Smooth muscle cell of trachea (primary cell): ENCODE data around the gene TMEM115. TPM values are rescaled to one million over a fixed set of nuclear protein-coding genes. Genes with fewer than 3 reads are reported as not detected.

Experiments
- total RNA-seq: library from RNA; depleted of rRNA; stranded (reverse); fragments of >200 nt; gene quantifications from 2 replicates; pipeline ENCODE4 v1.2.1, GENCODE V29; 2014

Gene TMEM115, protein sequence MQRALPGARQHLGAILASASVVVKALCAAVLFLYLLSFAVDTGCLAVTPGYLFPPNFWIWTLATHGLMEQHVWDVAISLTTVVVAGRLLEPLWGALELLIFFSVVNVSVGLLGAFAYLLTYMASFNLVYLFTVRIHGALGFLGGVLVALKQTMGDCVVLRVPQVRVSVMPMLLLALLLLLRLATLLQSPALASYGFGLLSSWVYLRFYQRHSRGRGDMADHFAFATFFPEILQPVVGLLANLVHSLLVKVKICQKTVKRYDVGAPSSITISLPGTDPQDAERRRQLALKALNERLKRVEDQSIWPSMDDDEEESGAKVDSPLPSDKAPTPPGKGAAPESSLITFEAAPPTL
- total RNA-seq = 45.5 and 84.4 TPM in 2 replicates

GRCh38 chr3:50358911-50359759 lies at the start of gene TMEM115:
TMEM115 (minus strand) TSS chr3:50359521; CDS start chr3:50359063, 458 bp downstream.

GRCh38 chr3:50350527-50351322 lies 8.6 kb downstream of the TMEM115 start, which contains the start of the genes CYB561D2 and NPRL2:
CYB561D2 (plus strand) TSS chr3:50350862; CDS start chr3:50351434, 572 bp downstream.
NPRL2 (minus strand) TSS chr3:50350775; CDS start chr3:50350652, 123 bp downstream.

DNA sequence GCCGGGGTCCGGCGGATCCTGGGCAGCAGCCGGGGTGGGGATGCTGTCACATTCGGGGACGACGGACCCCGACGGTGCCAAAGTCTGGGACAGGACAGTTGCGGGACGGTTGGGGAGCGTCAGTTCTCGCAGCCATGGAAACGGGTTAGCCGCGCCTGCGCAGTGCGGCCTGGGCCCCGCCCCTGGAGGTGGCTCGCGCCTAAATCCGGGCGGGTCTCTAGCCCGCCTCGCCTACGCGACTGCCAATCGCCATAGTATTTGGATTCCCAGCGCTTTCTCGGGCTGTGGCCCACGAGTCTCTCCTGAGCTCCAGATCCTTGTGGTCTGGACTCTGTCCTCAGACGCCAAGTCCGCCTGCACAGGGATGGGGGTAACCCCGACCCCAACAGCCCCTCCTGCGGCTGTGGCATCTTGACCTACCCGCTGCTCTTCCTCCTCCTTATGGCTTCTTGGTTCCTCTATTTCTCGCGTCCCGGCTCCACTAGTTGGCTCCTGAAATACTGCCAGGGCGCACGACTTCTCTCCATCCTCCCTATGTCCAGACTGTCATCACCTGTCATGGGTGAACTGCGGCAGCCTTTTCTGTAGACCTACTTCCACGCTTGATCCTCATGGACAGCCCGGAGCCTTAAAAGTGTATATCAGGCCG lies 13.6 kb downstream of the TMEM115 start, which contains the start of gene ZMYND10:
Gene ZMYND10, minus strand, starts transcription at position 147 of the 649 bp plus-strand sequence. CDS start 153 bp downstream, outside the sequence.

DNA sequence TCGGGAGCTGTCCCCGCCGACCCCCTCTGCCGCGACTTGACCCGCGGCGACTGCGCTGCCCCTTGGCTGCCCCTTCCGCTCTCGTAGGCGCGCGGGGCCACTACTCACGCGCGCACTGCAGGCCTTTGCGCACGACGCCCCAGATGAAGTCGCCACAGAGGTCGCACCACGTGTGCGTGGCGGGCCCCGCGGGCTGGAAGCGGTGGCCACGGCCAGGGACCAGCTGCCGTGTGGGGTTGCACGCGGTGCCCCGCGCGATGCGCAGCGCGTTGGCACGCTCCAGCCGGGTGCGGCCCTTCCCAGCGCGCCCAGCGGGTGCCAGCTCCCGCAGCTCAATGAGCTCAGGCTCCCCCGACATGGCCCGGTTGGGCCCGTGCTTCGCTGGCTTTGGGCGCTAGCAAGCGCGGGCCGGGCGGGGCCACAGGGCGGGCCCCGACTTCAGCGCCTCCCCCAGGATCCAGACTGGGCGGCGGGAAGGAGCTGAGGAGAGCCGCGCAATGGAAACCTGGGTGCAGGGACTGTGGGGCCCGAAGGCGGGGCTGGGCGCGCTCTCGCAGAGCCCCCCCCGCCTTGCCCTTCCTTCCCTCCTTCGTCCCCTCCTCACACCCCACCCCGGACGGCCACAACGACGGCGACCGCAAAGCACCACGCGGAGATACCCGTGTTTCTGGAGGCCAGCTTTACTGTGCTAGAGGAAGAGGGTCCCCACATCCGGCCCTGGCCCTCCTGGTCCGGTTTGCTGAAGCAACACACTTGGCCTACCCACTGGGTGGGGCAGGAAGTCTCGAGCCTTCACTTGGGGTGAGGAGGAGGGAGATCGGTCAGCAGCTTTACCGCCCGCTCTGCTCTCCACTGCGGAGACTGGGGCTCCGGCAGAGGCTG lies 18.6 kb downstream of the TMEM115 start, which contains the start of gene RASSF1:
Gene RASSF1, minus strand, starts transcription at position 389 of the 882 bp plus-strand sequence. Its CDS starts 31 bp downstream, at position 358.

GRCh38 chr3:50327943-50328691 lies 31.2 kb downstream of the TMEM115 start, which contains the start of gene TUSC2:
TUSC2 (minus strand) TSS chr3:50328223; CDS start chr3:50328099, 124 bp downstream.

GRCh38 chr3:50322386-50323091 lies 36.8 kb downstream of the TMEM115 start, which contains the start of gene HYAL2:
HYAL2 (minus strand) TSS chr3:50322745; CDS start chr3:50320489, 2,256 bp downstream.

Other genes starting within 250 kb of the TMEM115 start
- 7.4 and 7.6 TPM in 2 replicates for gene SEMA3F, start 204.2 kb downstream of the TMEM115 start, total RNA-seq
- not detected in 2 replicates for gene GNAT1, start 167.9 kb downstream of the TMEM115 start, total RNA-seq
- not detected in 2 replicates for gene SLC38A3, start 154.2 kb downstream of the TMEM115 start, total RNA-seq
- gene GNAI2, start 123.3 kb downstream of the TMEM115 start, total RNA-seq = 340 and 347 TPM in 2 replicates
- gene SEMA3B, start 90.4 kb downstream of the TMEM115 start, total RNA-seq = 26.0 and 88.5 TPM in 2 replicates
- gene LSMEM2, start 80.4 kb downstream of the TMEM115 start, total RNA-seq = 0.17 TPM in 1 of 2 replicates, not detected in the other
- gene IFRD2, start 67.1 kb downstream of the TMEM115 start, total RNA-seq = 50.6 and 51.2 TPM in 2 replicates
- 3.3 and 14.9 TPM in 2 replicates for gene HYAL3, start 60.1 kb downstream of the TMEM115 start, total RNA-seq
- gene NAA80, start 60.1 kb downstream of the TMEM115 start, total RNA-seq = 5.5 and 6.0 TPM in 2 replicates
- 4.2 and 6.1 TPM in 2 replicates for gene HYAL1, start 55.9 kb downstream of the TMEM115 start, total RNA-seq
- 46.1 and 86.3 TPM in 2 replicates for gene HYAL2, start 36.8 kb downstream of the TMEM115 start, total RNA-seq
- 11.2 and 20.8 TPM in 2 replicates for gene TUSC2, start 31.3 kb downstream of the TMEM115 start, total RNA-seq
- gene RASSF1, start 18.7 kb downstream of the TMEM115 start, total RNA-seq = 43.8 and 49.6 TPM in 2 replicates
- gene ZMYND10, start 13.8 kb downstream of the TMEM115 start, total RNA-seq = 1.5 and 2.9 TPM in 2 replicates
- gene NPRL2, start 8.7 kb downstream of the TMEM115 start, total RNA-seq = 22.5 and 26.5 TPM in 2 replicates
- 29.6 and 38.5 TPM in 2 replicates for gene CYB561D2, start 8.7 kb downstream of the TMEM115 start, total RNA-seq
- not detected in 2 replicates for gene CACNA2D2, start 144.1 kb upstream of the TMEM115 start, total RNA-seq
- 22.7 and 32.9 TPM in 2 replicates for gene C3orf18, start 208.2 kb upstream of the TMEM115 start, total RNA-seq
- gene HEMK1, start 210.0 kb upstream of the TMEM115 start, total RNA-seq = 13.7 and 20.7 TPM in 2 replicates